Astrocyte of the spinal cord (primary cell): ENCODE results near the gene MAP3K3.

Source experiments
- DNase-seq: peaks from one replicate; pipeline ENCODE4 v3.0.0; 2011; ENCODE audit warnings: low read depth, low spot score
- H3K4me3 ChIP-seq: 2 replicates; pipeline ENCODE4 v1.5.1; 2011; ENCODE audit warnings: low read depth, mild to moderate bottlenecking, low read length, moderate library complexity
- CTCF ChIP-seq: IDR thresholded peaks from 2 replicates; pipeline ENCODE4 v1.5.1; 2012; ENCODE audit warnings: low read depth, mild to moderate bottlenecking, low read length, inconsistent platforms
- in situ Hi-C: cut with HindIII; loops from 2 replicates; pipeline ENCODE4 v1.10.0; 2017; ENCODE audit warnings: low sequenced_read_pairs

MAP3K3 gene

GRCh38 chr17:63659850-63660249, 37.6 kb downstream of the MAP3K3 start:
- no peak for DNase-seq
- no peak for TF ChIP-seq CTCF
- H3K4me3 ChIP-seq, result no peak overlapping the region
- in situ Hi-C loops, result no loop called here

GRCh38 chr17:63665527-63666214, 43.5 kb downstream of the MAP3K3 start:
- in situ Hi-C loops, result no loop called here
- DNase-seq, result no peak
- no peak overlapping the region for H3K4me3 ChIP-seq
- TF ChIP-seq CTCF, result no peak

DNA sequence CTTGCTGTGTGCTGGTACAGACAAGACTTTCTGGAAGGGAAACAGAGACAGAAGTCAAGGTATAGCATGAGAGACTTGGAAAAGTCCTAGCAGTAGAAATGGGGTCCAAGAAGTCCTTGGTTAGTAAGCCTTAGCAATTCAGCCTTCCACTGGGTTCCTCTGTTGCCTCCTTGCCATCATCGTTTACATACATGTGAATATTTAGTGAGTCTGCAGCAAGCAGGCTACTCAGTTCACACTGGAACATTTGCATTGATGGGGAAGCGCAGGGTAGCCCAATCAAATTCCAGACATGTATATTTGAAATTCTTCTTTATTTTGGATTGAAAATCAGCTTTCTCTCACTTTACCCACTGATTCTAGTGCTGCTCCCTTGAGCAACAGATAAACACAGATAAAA, 50.6 kb downstream of the MAP3K3 start:
- no peak overlapping the region for H3K4me3 ChIP-seq
- in situ Hi-C loops, result no loop called here
- no peak for DNase-seq
- TF ChIP-seq CTCF, result no peak

DNA sequence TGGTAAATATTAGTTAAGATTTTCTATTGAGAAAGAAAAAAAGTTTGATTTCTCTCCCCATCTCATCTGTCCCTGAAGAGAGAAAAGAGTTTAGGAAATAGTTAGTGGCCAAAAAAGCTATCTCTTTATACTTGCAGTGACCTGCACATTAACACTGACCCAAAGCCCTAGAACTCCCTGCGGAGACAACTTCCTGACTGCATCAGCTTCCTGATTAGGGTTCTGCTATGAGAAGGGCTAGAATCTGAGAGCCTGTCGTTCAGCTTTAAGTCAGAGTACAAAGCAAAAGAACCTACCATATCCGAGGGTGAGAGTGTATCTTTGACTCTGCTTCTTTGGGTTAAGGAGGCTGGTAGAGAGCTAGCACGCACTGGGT, 53.0 kb downstream of the MAP3K3 start:
- peak; percentile 39 for DNase-seq
- TF ChIP-seq CTCF, result no peak
- in situ Hi-C loops, result no loop called here
- H3K4me3 ChIP-seq, result no peak overlapping the region

- no peak for TF ChIP-seq CTCF
- in situ Hi-C loops, result no loop called here
- peak; percentile 90 for DNase-seq
- H3K4me3 ChIP-seq, result no peak overlapping the region
Observed at GRCh38 chr17:63675607-63676546, 53.7 kb downstream of the MAP3K3 start.

DNA sequence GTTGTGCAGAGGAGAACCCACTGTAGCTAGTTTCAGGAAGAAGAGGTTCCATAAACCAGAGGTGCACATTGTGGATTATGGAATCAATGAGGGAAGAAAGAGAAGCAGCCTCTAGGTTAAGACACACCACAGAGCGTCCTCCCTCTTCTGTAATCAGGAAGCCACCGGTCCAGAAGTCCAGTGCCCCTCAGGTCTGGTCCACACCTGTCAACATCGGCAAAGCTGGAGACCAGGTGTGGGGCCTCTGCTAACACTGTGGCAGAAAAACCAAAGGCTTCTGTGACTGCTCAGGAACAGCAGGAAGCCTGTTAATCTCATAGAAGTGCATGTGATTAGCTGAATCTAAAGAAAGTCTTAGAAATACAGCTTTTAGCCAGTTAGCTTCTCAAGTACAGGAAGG, 54.4 kb downstream of the MAP3K3 start:
- no peak for DNase-seq
- in situ Hi-C loops, result no loop called here
- H3K4me3 ChIP-seq, result no peak overlapping the region
- no peak for TF ChIP-seq CTCF
